Lung (tissue), 12 donors: ENCODE results near the gene NPRL2. TPM values are rescaled to one million over a fixed set of nuclear protein-coding genes. Genes with fewer than 3 reads are reported as not detected.

Experiments used
- ATAC-seq: fragments of 200-7000 bp; cut with Tn5 transposase; one replicate; pipeline ENCODE4 v1.9.1; 2020; ENCODE audit warnings: moderate number of reproducible peaks; ENCODE audit not compliant: insufficient read depth, low FRiP score
- DNase-seq, 3 donors: peaks; one replicate each; pipeline ENCODE4 v3.0.0-alpha.2; 2013 to 2017
- H3K27ac ChIP-seq, 2 donors: one replicate each; pipeline ENCODE4 v1.5.1; 2013; ENCODE audit warnings: mild to moderate bottlenecking in 2 of 2, moderate library complexity in 2 of 2, control low read depth in 1 of 2, inconsistent platforms in 1 of 2, low read depth in 1 of 2, low read length in 1 of 2
- H3K27me3 ChIP-seq, 3 donors: one replicate each; pipeline ENCODE4 v1.5.1; 2013; ENCODE audit warnings: low read length in 2 of 3; ENCODE audit not compliant: control insufficient read depth in 3 of 3, insufficient read depth in 3 of 3
- H3K36me3 ChIP-seq, 4 donors: one replicate each; pipeline ENCODE4 v1.5.1; 2013; ENCODE audit warnings: low read length in 4 of 4, mild to moderate bottlenecking in 1 of 4, moderate library complexity in 1 of 4; ENCODE audit not compliant: control insufficient read depth in 4 of 4, insufficient read depth in 4 of 4
- H3K4me1 ChIP-seq, 5 donors: one replicate each; pipeline ENCODE4 v1.5.1; 2013; ENCODE audit warnings: low read length in 5 of 5, mild to moderate bottlenecking in 2 of 5, moderate library complexity in 1 of 5; ENCODE audit not compliant: control insufficient read depth in 5 of 5, insufficient read depth in 5 of 5
- H3K4me3 ChIP-seq: one replicate; pipeline ENCODE4 v1.5.1; 2013; ENCODE audit warnings: mild to moderate bottlenecking, control low read depth, moderate library complexity
- H3K9ac ChIP-seq, 2 donors: one replicate each; pipeline ENCODE4 v1.5.1; 2013; ENCODE audit warnings: low read length in 2 of 2, control low read depth in 1 of 2; ENCODE audit not compliant: insufficient read depth in 1 of 2
- H3K9me3 ChIP-seq, 4 donors: one replicate each; pipeline ENCODE4 v1.5.1; 2013; ENCODE audit warnings: low read length in 3 of 4, mild to moderate bottlenecking in 1 of 4, moderate library complexity in 1 of 4; ENCODE audit not compliant: control insufficient read depth in 4 of 4, insufficient read depth in 3 of 4
- CTCF ChIP-seq: IDR thresholded peaks from 2 replicates; pipeline ENCODE4 v1.5.1; 2012; ENCODE audit warnings: mild to moderate bottlenecking; ENCODE audit errors: control extremely low read depth, extremely low read depth
- WGBS, 2 donors: extraction: QIAGEN DNeasy Blood & Tissue Kit; methylation state at CpG; one replicate each; pipeline ENCODE4 v1.1.7; 2013; 5-methylcytosine and 5-hydroxymethylcytosine counted together
- polyA plus RNA-seq, 2 donors: library from polyadenylated mRNA; stranded (reverse); fragments of 200-250 nt; gene quantifications; one replicate each; pipeline ENCODE4 v1.2.1, GENCODE V29; 2013
- total RNA-seq, 2 donors: library from RNA; depleted of rRNA in 1 of 2; stranded (reverse); fragments of >200 nt in 1 of 2; gene quantifications; one replicate each; pipeline ENCODE4 v1.2.1, GENCODE V29; 2014 to 2021
- donor health status: control.
- donor health status: control.
- donor health status: Bipolar disorder and iron deficiency.
- donor health status: healthy.
- donor health status: DM: yes; HTN: yes; CAD: no.

The NPRL2 gene
- total and polyA plus RNA-seq, 4 donors = 12.7 to 21.9 (median 17.2) TPM

GRCh38 chr3:50353245-50354004 is 2.9 kb upstream of the NPRL2 start:
- 84 to 87% methylated on average over 12 of the region's 12 CpGs for WGBS, 2 donors
- H3K4me3 ChIP-seq = no peak overlapping the region
- no peaks in the 10 kb centered on the region for H3K9me3 ChIP-seq
- H3K27ac ChIP-seq = no peak overlapping the region
- H3K27me3 ChIP-seq = no peaks in the 10 kb centered on the region
- TF ChIP-seq CTCF = no peak
- peaks cover 9 to 33% (median 27%) of the 10 kb centered on the region in 4 donors for H3K36me3 ChIP-seq
- H3K9ac ChIP-seq = no peak overlapping the region
- H3K4me1 ChIP-seq = peaks cover 33 to 47% (median 36%) of the 10 kb centered on the region in 5 donors
- DNase-seq (no peak), ATAC-seq (no peak)

GRCh38 chr3:50352781-50353180 is 2.2 kb upstream of the NPRL2 start:
- Histone ChIP-seq H3K4me3 (no peak overlapping the region), H3K4me1 (peaks cover 27 to 40% (median 30%) of the 10 kb centered on the region in 5 donors), H3K27me3 (no peaks in the 10 kb centered on the region), H3K27ac (no peak overlapping the region), H3K9me3 (no peaks in the 10 kb centered on the region), H3K9ac (no peak overlapping the region), H3K36me3 (peaks cover 9 to 38% (median 29%) of the 10 kb centered on the region in 4 donors)
- ATAC-seq (no peak), DNase-seq (no peak)
- 28 to 35% methylated on average over 2 of the region's 2 CpGs for WGBS, 2 donors
- no peak for TF ChIP-seq CTCF

- Histone ChIP-seq H3K27me3 (no peaks in the 10 kb centered on the region), H3K4me1 (peaks cover 15 to 29% (median 18%) of the 10 kb centered on the region in 5 donors), H3K4me3 (peak overlapping the region; percentile 12), H3K9ac (peak overlapping the region in 1 of 2 donors; percentile 47), H3K36me3 (peaks cover 9 to 39% (median 27%) of the 10 kb centered on the region in 4 donors), H3K9me3 (no peaks in the 10 kb centered on the region), H3K27ac (peak overlapping the region in 1 of 2 donors; percentile 92)
- ATAC-seq (no peak), DNase-seq (no peak)
- no peak for TF ChIP-seq CTCF
- 55 to 73% methylated on average over 11 of the region's 11 CpGs for WGBS, 2 donors
Measured at GRCh38 chr3:50351323-50351697, 735 bp upstream of the NPRL2 start.

GRCh38 chr3:50350213-50350526 is 405 bp downstream of the NPRL2 start:
- ATAC-seq = no peak
- Histone ChIP-seq H3K27me3 (no peaks in the 10 kb centered on the region), H3K9me3 (no peaks in the 10 kb centered on the region), H3K36me3 (peaks cover 9 to 29% (median 21%) of the 10 kb centered on the region in 4 donors), H3K9ac (peak overlapping the region; percentile 27 to 53), H3K27ac (peak overlapping the region; percentile 71 to 92), H3K4me1 (peaks cover 8 to 29% (median 13%) of the 10 kb centered on the region in 5 donors), H3K4me3 (peak overlapping the region; percentile 63)
- WGBS, 2 donors = 6 to 18% methylated on average over 7 of the region's 7 CpGs
- TF ChIP-seq CTCF = no peak
- no peak for DNase-seq
